ENCODE data around the gene TYSND1. TPM values are rescaled to one million over a fixed set of nuclear protein-coding genes. Genes with fewer than 3 reads are reported as not detected.
"Not testable (repeated sequence)": the region's sequence is repeated elsewhere in the genome, so short reads cannot be mapped to it uniquely, and the experiment has no call there.

TYSND1 gene
- total RNA-seq, 1 donor from 2014 or later: 13.8 TPM

- Mint-ChIP-seq H3K4me3 (ENCODE audit: unreplicated experiment) (no peak overlapping the region), H3K27me3 (ENCODE audit: unreplicated experiment) (peaks cover 20% of the 10 kb centered on the region), H3K4me1 (ENCODE audit: unreplicated experiment) (peaks cover 6% of the 10 kb centered on the region), H3K27ac (ENCODE audit: unreplicated experiment) (no peak overlapping the region), H3K36me3 (ENCODE audit: unreplicated experiment) (no peaks in the 10 kb centered on the region), H3K9me3 (ENCODE audit: unreplicated experiment) (no peaks in the 10 kb centered on the region)
- DNase-seq (ENCODE audit: extremely low spot score, unreplicated experiment): no peak
- TF ChIP-seq CTCF (IDR thresholded peaks at IDR 0.05): no peak
Observed at GRCh38 chr10:70186090-70186489, 39.6 kb upstream of the TYSND1 start.

GRCh38 chr10:70183304-70183703, 36.8 kb upstream of the TYSND1 start:
- H3K4me1 Mint-ChIP-seq (ENCODE audit: unreplicated experiment): no peaks in the 10 kb centered on the region
- peaks cover 4% of the 10 kb centered on the region for H3K9me3 Mint-ChIP-seq (ENCODE audit: unreplicated experiment)
- H3K27ac Mint-ChIP-seq (ENCODE audit: unreplicated experiment): no peak overlapping the region
- no peaks in the 10 kb centered on the region for H3K36me3 Mint-ChIP-seq (ENCODE audit: unreplicated experiment)
- no peak for DNase-seq (ENCODE audit: extremely low spot score, unreplicated experiment)
- TF ChIP-seq CTCF (IDR thresholded peaks at IDR 0.05): no peak
- H3K4me3 Mint-ChIP-seq (ENCODE audit: unreplicated experiment): no peak overlapping the region
- peaks cover 27% of the 10 kb centered on the region for H3K27me3 Mint-ChIP-seq (ENCODE audit: unreplicated experiment)

- not testable (repeated sequence) for H3K4me1 Mint-ChIP-seq (ENCODE audit: unreplicated experiment); H3K9me3 Mint-ChIP-seq (ENCODE audit: unreplicated experiment); DNase-seq (ENCODE audit: extremely low spot score, unreplicated experiment); H3K4me3 Mint-ChIP-seq (ENCODE audit: unreplicated experiment); H3K36me3 Mint-ChIP-seq (ENCODE audit: unreplicated experiment); H3K27ac Mint-ChIP-seq (ENCODE audit: unreplicated experiment)
- H3K27me3 Mint-ChIP-seq (ENCODE audit: unreplicated experiment): peaks cover 24% of the 10 kb centered on the region
Observed at GRCh38 chr10:70179209-70179608, 32.7 kb upstream of the TYSND1 start.

GRCh38 chr10:70178139-70178725, 31.7 kb upstream of the TYSND1 start:
- DNase-seq (ENCODE audit: extremely low spot score, unreplicated experiment): no peak
- Mint-ChIP-seq H3K4me1 (ENCODE audit: unreplicated experiment) (peaks cover 3% of the 10 kb centered on the region), H3K27me3 (ENCODE audit: unreplicated experiment) (peaks cover 17% of the 10 kb centered on the region), H3K27ac (ENCODE audit: unreplicated experiment) (no peak overlapping the region), H3K9me3 (ENCODE audit: unreplicated experiment) (peaks cover 4% of the 10 kb centered on the region), H3K36me3 (ENCODE audit: unreplicated experiment) (no peaks in the 10 kb centered on the region), H3K4me3 (ENCODE audit: unreplicated experiment) (no peak overlapping the region)
- TF ChIP-seq CTCF (IDR thresholded peaks at IDR 0.05): no peak

GRCh38 chr10:70176441-70176840, 29.9 kb upstream of the TYSND1 start:
- DNase-seq (ENCODE audit: extremely low spot score, unreplicated experiment): no peak
- Mint-ChIP-seq H3K36me3 (ENCODE audit: unreplicated experiment) (no peaks in the 10 kb centered on the region), H3K9me3 (ENCODE audit: unreplicated experiment) (peaks cover 4% of the 10 kb centered on the region), H3K4me3 (ENCODE audit: unreplicated experiment) (no peak overlapping the region), H3K4me1 (ENCODE audit: unreplicated experiment) (peaks cover 3% of the 10 kb centered on the region), H3K27me3 (ENCODE audit: unreplicated experiment) (peaks cover 10% of the 10 kb centered on the region), H3K27ac (ENCODE audit: unreplicated experiment) (no peak overlapping the region)
- TF ChIP-seq CTCF (IDR thresholded peaks at IDR 0.05): no peak

GRCh38 chr10:70175516-70175915, 29.0 kb upstream of the TYSND1 start:
- no peak for DNase-seq (ENCODE audit: extremely low spot score, unreplicated experiment)
- no peak overlapping the region for H3K4me3 Mint-ChIP-seq (ENCODE audit: unreplicated experiment)
- H3K27ac Mint-ChIP-seq (ENCODE audit: unreplicated experiment): no peak overlapping the region
- H3K4me1 Mint-ChIP-seq (ENCODE audit: unreplicated experiment): peaks cover 7% of the 10 kb centered on the region
- peaks cover 3% of the 10 kb centered on the region for H3K27me3 Mint-ChIP-seq (ENCODE audit: unreplicated experiment)
- peaks cover 4% of the 10 kb centered on the region for H3K9me3 Mint-ChIP-seq (ENCODE audit: unreplicated experiment)
- TF ChIP-seq CTCF (IDR thresholded peaks at IDR 0.05): no peak
- no peaks in the 10 kb centered on the region for H3K36me3 Mint-ChIP-seq (ENCODE audit: unreplicated experiment)
